RWPE1 (cell line): ENCODE measurements around the gene USP49.
"Not testable (repeated sequence)": the region's sequence is repeated elsewhere in the genome, so short reads cannot be mapped to it uniquely, and the experiment has no call there.

Experiments used
- CTCF ChIA-PET: fragments of 350-600 bp; sonication (Branson Sonifier 250); formaldehyde crosslinking; extraction: SDS; loops from one replicate; lab custom pipeline; 2021; lab: Yijun Ruan, JAX
- POLR2A ChIA-PET: fragments of 400-600 bp; formaldehyde crosslinking; extraction: SDS; loops from one replicate; lab custom pipeline; 2020; ENCODE audit warnings: antibody characterized with exemption; ENCODE audit not compliant: low non-redundant PET; lab: Yijun Ruan, JAX
- DNase-seq: peaks from one replicate; pipeline ENCODE4 v3.0.0; 2012; ENCODE audit warnings: low spot score
- H3K27ac ChIP-seq: fragments of 450-650 bp; 2 replicates; pipeline ENCODE4 v1.5.1; 2017
- TF ChIP-seq, protein P1 (sequence below): fragments of 450-650 bp; conservative IDR thresholded peaks from 2 replicates; pipeline ENCODE4 v1.5.1; 2017; ENCODE audit warnings: low read depth, mild to moderate bottlenecking

USP49 gene

DNA sequence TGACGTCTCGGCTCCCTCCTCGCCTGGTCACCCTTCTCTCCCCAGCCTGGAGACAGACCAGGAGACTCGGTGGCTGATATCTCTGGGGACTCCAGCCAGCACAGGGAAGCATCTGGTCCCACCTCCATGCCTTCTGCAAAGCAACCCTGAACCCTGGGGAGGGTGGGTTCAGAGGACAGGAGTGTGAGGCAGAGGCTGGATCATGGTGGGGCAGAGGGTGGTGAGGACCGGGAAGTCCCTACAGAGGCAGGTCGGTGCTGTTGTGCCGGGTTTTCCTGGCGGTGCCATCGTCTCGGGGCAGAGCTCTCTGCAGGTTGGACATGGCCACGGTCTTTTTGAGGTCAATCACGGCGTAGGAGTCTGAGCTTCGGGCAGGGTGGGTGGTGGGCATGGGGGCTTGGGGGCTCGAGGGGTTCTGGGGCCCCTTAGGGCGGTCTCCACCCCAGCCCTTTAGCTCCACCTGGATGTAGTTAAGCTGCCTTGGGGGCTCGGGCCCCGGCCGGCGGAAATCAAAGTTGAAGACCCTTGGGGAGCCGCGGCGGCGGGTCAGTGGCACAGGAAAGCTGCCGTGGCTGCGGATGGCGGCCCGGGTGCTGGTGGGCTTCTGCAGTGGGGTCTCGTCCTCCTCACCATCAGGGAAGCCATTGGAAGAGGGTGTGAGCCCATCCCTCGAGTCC lies 124.7 kb downstream of the USP49 start:
- no peak for DNase-seq
- H3K27ac ChIP-seq = no peak overlapping the region; the same call in 1 of the 2 replicates
- ChIA-PET POLR2A (no interaction called here), CTCF (interaction anchor here (1.0 kb wide), 1 partner anchor 16 kb away, joined by 3 read pairs; no protein-coding TSS in a partner anchor)
- TF ChIP-seq, protein P1, sequence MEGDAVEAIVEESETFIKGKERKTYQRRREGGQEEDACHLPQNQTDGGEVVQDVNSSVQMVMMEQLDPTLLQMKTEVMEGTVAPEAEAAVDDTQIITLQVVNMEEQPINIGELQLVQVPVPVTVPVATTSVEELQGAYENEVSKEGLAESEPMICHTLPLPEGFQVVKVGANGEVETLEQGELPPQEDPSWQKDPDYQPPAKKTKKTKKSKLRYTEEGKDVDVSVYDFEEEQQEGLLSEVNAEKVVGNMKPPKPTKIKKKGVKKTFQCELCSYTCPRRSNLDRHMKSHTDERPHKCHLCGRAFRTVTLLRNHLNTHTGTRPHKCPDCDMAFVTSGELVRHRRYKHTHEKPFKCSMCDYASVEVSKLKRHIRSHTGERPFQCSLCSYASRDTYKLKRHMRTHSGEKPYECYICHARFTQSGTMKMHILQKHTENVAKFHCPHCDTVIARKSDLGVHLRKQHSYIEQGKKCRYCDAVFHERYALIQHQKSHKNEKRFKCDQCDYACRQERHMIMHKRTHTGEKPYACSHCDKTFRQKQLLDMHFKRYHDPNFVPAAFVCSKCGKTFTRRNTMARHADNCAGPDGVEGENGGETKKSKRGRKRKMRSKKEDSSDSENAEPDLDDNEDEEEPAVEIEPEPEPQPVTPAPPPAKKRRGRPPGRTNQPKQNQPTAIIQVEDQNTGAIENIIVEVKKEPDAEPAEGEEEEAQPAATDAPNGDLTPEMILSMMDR = no peak

- no peak for DNase-seq
- POLR2A ChIA-PET = no interaction called here
- peak overlapping the region; percentile 66 for H3K27ac ChIP-seq
- TF ChIP-seq, protein P1 = no peak
- CTCF ChIA-PET = interaction anchor here (0.6 to 1.0 kb wide), 3 partner anchors 17 to 319 kb away, joined by 3 read pairs; no protein-coding TSS in a partner anchor
Observed at GRCh38 chr6:41769376-41769775, 125.8 kb downstream of the USP49 start.

GRCh38 chr6:41768545-41769308 lies 126.4 kb downstream of the USP49 start:
- TF ChIP-seq, protein P1 = no peak
- CTCF ChIA-PET = interaction anchor here (0.6 to 0.7 kb wide), 2 partner anchors 142 to 166 kb away, joined by 3 read pairs; no protein-coding TSS in a partner anchor
- H3K27ac ChIP-seq = peak overlapping the region; percentile 66
- no peak for DNase-seq
- POLR2A ChIA-PET = no interaction called here

- CTCF ChIA-PET = interaction anchor here (0.7 to 1.0 kb wide), 3 partner anchors 9 to 164 kb away, joined by 3 to 4 read pairs (median 3); no protein-coding TSS in a partner anchor
- DNase-seq = peak; percentile 82
- peak overlapping the region; percentile 50 for H3K27ac ChIP-seq
- TF ChIP-seq, protein P1 = no peak
- POLR2A ChIA-PET = no interaction called here
Observed at GRCh38 chr6:41767112-41767833, 127.9 kb downstream of the USP49 start.

GRCh38 chr6:41766043-41766664 lies 129.0 kb downstream of the USP49 start:
- CTCF ChIA-PET, POLR2A ChIA-PET, H3K27ac ChIP-seq, DNase-seq: not testable (repeated sequence)

DNA sequence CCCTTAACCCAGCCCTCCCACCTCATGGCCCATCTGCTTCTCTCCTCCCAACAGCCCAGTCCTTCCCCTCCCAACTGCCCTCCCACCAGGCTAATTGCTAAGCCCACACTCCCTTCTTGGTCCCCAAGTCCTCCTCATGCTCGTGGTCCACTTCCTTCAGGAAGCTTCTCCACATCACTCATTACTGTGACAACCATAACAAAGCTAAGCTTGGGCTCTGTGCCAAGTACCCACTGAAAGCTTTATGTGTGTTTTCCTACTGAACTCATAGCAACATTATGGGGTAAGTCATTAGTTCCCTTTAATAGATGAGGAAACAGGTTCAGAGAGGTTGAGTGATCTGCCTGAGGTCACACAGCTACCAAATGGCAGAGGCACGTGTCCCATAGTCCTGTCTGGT lies 131.7 kb downstream of the USP49 start:
- CTCF ChIA-PET = no interaction called here
- no peak overlapping the region for H3K27ac ChIP-seq
- TF ChIP-seq, protein P1 = no peak
- POLR2A ChIA-PET = no interaction called here
- DNase-seq = no peak
